Neural cell (in vitro differentiated cells): ENCODE data around the gene TNS3.

Source experiments
- CTCF ChIP-seq: fragments of 450-650 bp; IDR thresholded peaks from 2 replicates; pipeline ENCODE4 v1.5.1; 2014; ENCODE audit warnings: antibody characterized with exemption, mild to moderate bottlenecking, moderate library complexity; ENCODE audit not compliant: poor library complexity, severe bottlenecking
- EP300 ChIP-seq: fragments of 450-650 bp; conservative IDR thresholded peaks from 2 replicates; pipeline ENCODE4 v1.6.1; 2014; ENCODE audit warnings: antibody characterized with exemption, mild to moderate bottlenecking, moderate library complexity; ENCODE audit not compliant: poor library complexity, severe bottlenecking
- POLR2AphosphoS5 ChIP-seq: IDR thresholded peaks from 2 replicates; pipeline ENCODE4 v1.6.1; 2012
- RAD21 ChIP-seq: fragments of 450-650 bp; conservative IDR thresholded peaks from 2 replicates; pipeline ENCODE4 v1.6.1; 2014; ENCODE audit warnings: antibody characterized with exemption, mild to moderate bottlenecking, moderate library complexity

- TF ChIP-seq EP300 (no peak), CTCF (no peak), POLR2AphosphoS5 (no peak), RAD21 (no peak)
Observed at GRCh38 chr7:47331179-47331565, 250.7 kb downstream of the TNS3 start.
